NCI-H1092 (cell line): ENCODE data around the gene FHIP1B.
"Not testable (repeated sequence)": the region's sequence is repeated elsewhere in the genome, so short reads cannot be mapped to it uniquely, and the experiment has no call there.

Experiments
- DNase-seq: peaks from one replicate; lab custom pipeline; 2025; lab: John Stamatoyannopoulos, UW

Gene FHIP1B

GRCh38 chr11:6234387-6235107 lies at the start of gene FHIP1B:
Gene FHIP1B (minus strand): TSS chr11:6234636. CDS start chr11:6224516, 10,120 bp downstream.
- peak; percentile 99 for DNase-seq

GRCh38 chr11:6283453-6284023 lies 49.1 kb upstream of the FHIP1B start:
- no peak for DNase-seq

- DNase-seq, result not testable (repeated sequence)
These were observed 46.4 kb upstream of the FHIP1B start for GRCh38 chr11:6280809-6281208.

GRCh38 chr11:6273188-6273587 lies 38.8 kb upstream of the FHIP1B start:
- no peak for DNase-seq

- no peak for DNase-seq
These were observed 37.2 kb upstream of the FHIP1B start for GRCh38 chr11:6271598-6271997.

- no peak for DNase-seq
These were observed 36.3 kb upstream of the FHIP1B start for GRCh38 chr11:6270584-6271246.

- no peak for DNase-seq
These were observed 35.6 kb upstream of the FHIP1B start for GRCh38 chr11:6269994-6270393.

GRCh38 chr11:6268820-6269219 lies 34.4 kb upstream of the FHIP1B start:
- DNase-seq, result no peak

GRCh38 chr11:6263662-6264061 lies 29.2 kb upstream of the FHIP1B start:
- no peak for DNase-seq

- DNase-seq, result no peak
These were observed 25.8 kb upstream of the FHIP1B start for GRCh38 chr11:6260207-6260726.

- DNase-seq, result no peak
These were observed 24.2 kb upstream of the FHIP1B start for GRCh38 chr11:6258571-6259081.

GRCh38 chr11:6258141-6258540 lies 23.7 kb upstream of the FHIP1B start:
- no peak for DNase-seq

GRCh38 chr11:6253197-6253596 lies 18.8 kb upstream of the FHIP1B start:
- no peak for DNase-seq

GRCh38 chr11:6251990-6252473 lies 17.6 kb upstream of the FHIP1B start:
- no peak for DNase-seq

- peak; percentile 7 for DNase-seq
These were observed 16.8 kb upstream of the FHIP1B start for GRCh38 chr11:6251120-6251733.

- DNase-seq, result no peak
These were observed 15.5 kb upstream of the FHIP1B start for GRCh38 chr11:6249770-6250555.

- not testable (repeated sequence) for DNase-seq
These were observed 14.5 kb upstream of the FHIP1B start for GRCh38 chr11:6248897-6249296.

- DNase-seq, result no peak
These were observed 13.8 kb upstream of the FHIP1B start for GRCh38 chr11:6248248-6248647.

- no peak for DNase-seq
These were observed 11.1 kb upstream of the FHIP1B start for GRCh38 chr11:6245536-6245935.

- no peak for DNase-seq
These were observed 6.9 kb upstream of the FHIP1B start for GRCh38 chr11:6241316-6241715.

GRCh38 chr11:6240781-6241180 lies 6.3 kb upstream of the FHIP1B start:
- no peak for DNase-seq
